Astrocyte (in vitro differentiated cells and primary cell): ENCODE measurements around the gene OTULINL.

Experiments
- CTCF ChIP-seq: IDR thresholded peaks from 2 replicates; pipeline ENCODE4 v1.5.1; 2011; ENCODE audit warnings: low read depth, mild to moderate bottlenecking, inconsistent platforms, low read length, moderate library complexity; ENCODE audit not compliant: insufficient read depth
- EZH2 ChIP-seq: IDR thresholded peaks from 2 replicates; pipeline ENCODE4 v1.6.1; 2012; ENCODE audit warnings: mild to moderate bottlenecking, low read length, inconsistent platforms; ENCODE audit not compliant: insufficient read depth

- TF ChIP-seq EZH2 (no peak), CTCF (no peak)
Observed at GRCh38 chr5:14557791-14558415, 23.7 kb upstream of the OTULINL start.
